Measurements from ENCODE around the gene EFHC1.
"Not testable (repeated sequence)": the region's sequence is repeated elsewhere in the genome, so short reads cannot be mapped to it uniquely, and the experiment has no call there.

Gene EFHC1

DNA sequence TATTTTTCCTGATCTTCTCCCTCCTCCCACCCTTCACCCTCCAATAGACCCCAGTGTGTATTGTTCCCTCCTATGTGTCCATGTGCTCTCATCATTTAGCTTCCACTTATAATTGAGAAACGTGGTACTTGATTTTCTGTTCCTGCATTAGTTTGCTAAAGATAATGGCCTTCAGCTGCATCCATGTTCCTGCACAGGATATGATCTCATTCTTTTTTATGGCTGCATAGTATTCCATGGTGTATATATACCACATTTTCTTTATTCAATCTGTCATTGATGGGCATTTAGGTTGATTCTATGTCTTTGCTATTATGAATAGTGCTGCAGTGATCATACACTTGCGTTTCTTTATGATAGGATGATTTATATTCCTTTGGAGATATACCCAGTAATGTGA lies 41.1 kb downstream of the EFHC1 start:
- DNase-seq, result not testable (repeated sequence)

GRCh38 chr6:52474173-52474572 lies 54.0 kb downstream of the EFHC1 start:
- DNase-seq, result no peak

DNA sequence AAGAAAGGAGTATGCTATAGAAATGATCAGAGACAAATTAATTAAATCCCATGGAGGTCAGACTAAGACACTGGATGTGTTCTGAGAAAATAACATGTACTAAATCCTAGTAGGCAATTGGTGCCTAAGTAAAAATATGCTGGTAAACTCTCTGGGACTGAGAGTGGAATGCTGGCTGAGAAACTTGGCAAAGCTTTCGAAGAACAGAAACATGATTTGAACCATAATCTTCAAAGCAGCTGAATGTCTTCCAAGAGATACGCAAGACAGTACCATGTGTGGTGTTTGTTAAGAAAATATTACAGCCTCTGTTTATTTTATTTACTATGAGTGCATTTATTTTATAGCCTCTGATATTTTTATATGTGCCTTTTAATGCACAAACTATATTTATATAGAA lies 55.2 kb downstream of the EFHC1 start:
- DNase-seq, result no peak

- DNase-seq, result no peak
Observed at GRCh38 chr6:52482903-52483670, 62.9 kb downstream of the EFHC1 start.

DNA sequence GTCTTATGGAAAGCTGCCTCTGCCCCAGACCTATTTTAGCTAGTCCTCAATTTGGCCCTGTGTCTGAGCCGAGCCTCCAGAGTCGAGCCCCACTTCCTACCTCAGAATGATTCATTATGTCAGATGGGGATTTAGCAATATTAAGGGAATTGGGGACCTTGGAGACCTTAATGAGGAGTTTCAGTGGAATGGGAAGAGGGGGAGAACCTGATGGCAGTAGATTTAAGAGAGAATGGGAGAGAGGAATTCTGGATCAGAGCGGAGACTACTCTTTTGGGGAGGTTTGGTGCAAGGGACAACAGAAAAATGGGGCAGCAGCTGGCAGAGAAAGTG lies 63.5 kb downstream of the EFHC1 start:
- no peak for DNase-seq

DNA sequence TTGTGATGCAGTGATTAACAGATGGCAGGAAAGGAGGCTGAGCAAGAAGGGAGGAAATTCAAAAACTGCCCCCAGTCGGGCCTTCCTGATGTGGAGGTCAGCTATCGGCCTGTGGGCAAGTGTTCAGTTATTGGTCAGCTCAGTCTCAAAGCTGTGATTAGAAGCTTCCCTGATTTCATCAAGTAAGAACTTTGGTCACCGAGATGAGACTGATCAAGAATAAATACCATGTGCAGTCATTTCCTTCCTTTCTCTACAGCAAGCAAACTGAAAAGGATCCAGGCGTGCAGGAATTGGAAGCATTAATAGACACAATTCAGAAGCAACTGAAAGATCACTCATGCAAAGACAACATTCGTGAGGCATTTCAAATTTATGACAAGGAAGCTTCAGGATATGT lies 69.7 kb downstream of the EFHC1 start:
- no peak for DNase-seq

- no peak for DNase-seq
Observed at GRCh38 chr6:52491203-52492069, 71.3 kb downstream of the EFHC1 start.

GRCh38 chr6:52493669-52494068 lies 73.5 kb downstream of the EFHC1 start:
- no peak for DNase-seq

DNA sequence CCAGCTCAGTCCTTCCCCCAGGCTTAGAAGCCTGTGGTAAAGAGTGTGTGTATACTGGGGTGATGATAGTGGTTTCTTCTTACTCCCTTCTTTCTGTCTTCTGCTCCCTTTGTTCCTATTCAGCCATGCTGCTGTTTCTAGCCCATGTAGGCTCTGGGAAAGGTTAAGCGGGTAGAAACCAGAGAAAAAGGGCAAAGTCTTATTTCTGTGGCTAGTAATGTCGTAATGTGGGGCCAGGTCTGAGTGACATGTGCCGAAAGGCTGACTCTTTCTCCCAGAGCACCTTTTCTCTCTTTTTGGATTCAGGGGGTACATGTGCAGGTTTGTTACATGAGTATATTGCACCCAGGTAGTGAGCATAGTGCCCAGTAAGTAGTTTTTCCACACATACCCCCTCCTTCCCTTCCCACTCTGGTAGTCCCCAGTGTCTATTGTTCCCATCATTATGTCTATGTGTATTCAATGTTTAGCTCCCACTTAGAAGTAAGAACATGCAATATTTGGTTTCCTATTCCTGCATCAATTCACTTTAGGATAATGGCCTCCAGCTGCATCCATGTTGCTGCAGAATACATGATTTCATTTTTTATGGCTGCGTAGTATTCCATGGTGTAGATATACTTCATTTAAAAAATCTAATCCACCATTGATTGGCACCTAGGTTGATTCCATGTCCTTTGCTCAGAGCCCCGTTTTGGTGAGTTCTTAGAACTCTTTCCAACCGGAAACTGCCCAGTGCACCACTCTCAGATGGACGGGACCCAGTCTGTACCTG lies 74.3 kb downstream of the EFHC1 start:
- no peak for DNase-seq

- DNase-seq, result no peak
Observed at GRCh38 chr6:52495922-52496321, 75.8 kb downstream of the EFHC1 start.

- no peak for DNase-seq
Observed at GRCh38 chr6:52496631-52497030, 76.5 kb downstream of the EFHC1 start.

DNA sequence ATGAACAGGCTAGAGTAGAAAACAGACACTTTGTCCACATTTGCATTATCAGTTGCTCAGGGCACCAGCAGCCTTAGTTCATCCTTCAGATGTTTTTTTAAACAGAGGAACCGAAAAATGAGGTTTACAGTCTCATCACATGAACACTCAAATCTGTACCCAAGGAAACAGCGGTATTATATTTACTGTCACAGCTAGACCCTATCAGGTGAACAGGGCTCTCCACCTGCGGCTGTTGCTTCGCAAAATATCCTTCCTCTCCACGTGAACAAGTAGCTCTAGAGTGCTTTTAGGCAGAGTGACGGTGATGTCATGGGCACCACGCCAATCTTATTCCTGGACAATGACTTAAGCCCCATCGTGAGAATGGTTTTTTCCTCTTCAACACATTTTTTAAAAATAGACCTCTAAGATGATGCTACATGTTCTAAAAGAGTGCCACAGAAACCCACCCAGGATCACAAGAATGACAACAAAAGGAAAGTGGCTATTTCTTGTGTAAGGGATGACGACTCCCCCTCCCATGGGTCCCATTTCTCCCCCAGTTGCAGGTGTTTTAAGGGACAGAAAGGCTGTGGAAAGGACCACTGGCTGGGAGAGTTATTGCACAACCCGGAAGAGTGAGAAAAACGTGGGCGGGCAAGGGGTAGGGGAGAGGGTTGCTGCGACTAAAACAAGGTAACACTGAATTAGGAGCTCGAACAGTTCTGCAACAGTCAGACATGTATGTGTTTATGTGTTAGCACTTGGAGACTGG lies 77.7 kb downstream of the EFHC1 start:
- no peak for DNase-seq

DNA sequence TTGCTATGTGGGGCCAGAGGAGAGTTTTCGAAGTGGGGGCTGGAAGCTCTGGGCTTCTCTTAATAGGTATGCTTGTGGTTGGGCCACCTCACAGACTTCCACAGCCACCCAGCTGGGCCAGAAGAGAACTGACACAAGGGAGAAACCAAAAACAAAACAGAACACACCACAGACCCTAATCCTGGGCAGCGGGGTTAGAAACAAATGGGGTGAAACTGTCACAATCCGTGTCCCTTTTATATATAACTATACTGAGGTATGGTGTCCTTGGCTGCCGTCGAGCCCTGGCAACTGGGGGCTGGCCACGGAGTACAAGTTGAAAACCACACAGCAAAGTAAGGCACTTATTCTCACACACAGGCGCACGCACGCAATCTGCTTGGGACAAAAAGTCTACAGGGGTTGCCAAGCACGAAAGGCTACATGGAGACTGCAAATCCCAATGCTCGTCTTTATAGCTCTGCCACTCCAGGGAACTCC lies 78.4 kb downstream of the EFHC1 start:
- no peak for DNase-seq

DNA sequence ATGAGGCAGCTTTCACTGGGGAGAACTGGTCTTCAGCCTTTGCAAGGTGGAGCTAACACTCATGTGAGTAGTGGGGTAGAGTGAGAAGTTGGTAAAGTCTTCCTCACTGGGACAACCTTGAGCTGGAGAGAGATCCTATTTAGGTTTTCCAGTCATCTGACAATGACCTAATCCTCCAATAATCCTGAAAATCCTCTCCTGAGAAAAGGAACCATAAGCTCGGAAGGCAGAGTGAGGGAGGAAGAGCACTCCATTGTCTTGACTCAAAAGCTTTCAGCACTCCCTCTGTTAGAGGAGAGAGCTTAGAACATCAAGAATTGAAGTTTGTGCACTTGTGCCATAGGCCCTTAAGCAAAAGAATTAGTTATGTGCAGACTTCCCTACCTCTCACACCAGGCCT lies 78.9 kb downstream of the EFHC1 start:
- no peak for DNase-seq

- DNase-seq, result no peak
Observed at GRCh38 chr6:52499681-52500236, 79.6 kb downstream of the EFHC1 start.

DNA sequence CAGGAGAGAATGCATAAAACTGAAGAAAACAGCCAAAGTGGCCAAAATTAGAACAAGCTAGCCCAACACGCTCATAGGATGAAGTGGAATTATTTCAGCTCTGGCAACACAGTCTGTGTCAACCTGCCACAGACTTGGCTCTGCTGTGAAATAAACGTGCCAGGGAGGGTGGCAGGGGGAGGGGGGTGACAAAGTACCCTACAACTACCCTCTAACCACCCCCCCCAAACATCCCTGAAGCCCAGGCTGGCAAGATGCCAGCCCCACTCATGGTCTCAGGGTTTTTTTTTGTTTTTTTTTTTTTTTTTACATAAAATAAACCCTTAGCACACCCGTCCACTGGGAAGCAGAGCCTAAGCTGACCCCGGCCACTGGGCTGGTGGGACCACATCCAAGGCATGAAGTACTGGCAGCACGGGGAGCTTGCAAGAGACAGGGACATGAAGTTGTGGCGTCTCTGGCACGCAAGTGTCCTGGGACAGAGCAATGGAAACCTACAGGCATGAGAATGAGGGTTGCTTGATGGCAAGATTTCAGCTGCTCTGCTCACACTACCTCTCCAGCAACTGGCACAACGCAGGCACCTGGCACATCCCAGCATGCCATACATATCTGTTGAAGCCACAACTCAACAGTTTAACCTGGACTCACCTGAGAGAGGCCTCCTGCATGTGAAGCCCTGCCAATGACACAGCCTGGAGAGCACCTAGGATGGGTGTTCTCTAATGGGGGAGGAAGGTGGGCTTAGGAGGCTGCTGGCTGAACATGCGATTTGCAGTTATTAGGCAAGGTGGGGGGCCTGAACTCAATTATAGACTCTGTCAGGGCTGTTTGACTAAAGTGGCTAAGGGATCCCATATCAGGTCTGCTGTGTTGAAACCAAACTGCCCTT lies 80.3 kb downstream of the EFHC1 start:
- DNase-seq, result no peak

DNA sequence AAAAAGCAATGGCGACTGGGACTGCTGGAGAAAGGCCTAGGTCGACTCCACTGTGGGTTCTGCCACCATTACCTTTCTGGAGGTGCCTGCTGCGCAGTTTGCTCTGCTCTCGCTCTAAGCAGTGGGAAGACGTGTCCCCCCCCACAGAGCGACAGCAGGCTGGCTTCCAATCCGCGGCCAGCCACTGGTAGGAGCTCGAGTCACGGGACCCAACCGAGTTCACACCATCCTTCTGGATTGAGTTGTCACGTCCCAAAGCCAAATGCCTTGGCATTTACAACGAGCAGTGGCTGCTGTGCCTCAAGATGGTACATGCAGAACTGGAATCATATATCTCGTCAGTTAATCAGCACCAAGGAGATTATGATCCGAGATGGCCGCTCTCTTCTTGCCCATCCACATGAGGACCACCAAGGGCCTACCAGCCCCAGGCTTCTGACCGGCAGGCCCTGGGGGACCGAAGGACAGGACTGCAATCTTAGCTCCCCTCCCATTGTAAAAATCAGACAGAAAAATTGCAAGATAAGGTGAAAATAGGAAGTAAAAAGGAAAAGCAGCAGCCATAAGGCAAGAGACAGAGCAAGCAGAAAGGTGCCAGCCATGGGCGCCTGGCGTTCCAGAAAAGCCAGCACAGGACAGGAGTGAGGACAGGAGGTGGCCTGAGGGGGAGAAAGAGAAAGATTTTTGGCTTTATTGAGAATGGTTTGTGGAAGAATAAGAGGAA lies 82.3 kb downstream of the EFHC1 start:
- no peak for DNase-seq

DNA sequence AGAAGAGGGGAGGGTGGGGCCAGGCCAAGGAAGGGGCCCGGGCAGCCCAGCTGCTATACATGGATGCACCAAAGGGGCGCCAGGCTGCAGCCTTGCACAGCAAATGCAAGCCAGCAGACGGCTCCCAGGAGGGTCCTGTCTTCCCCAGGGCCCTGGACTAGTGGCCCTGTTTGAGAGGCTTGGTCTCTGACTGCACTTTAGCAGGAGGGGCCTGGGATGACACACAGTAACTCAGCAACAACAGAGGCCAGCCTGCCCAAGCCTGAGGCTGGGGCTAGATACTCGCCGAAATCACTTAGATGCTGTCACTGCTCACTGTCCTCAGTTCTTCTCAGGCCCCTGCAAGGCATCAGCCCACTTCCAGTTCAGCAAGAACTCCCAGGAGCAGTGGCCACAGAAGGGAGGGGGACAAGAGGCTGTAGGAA lies 83.2 kb downstream of the EFHC1 start:
- no peak for DNase-seq

GRCh38 chr6:52503851-52504781 lies 84.0 kb downstream of the EFHC1 start:
- no peak for DNase-seq
